OCI-LY1 (cell line): ENCODE data around the gene SLC24A3.

Experiments used
- EZH2 ChIP-seq: fragments of 200-600 bp; sonication (generic), shearing (Covaris generic); IDR thresholded peaks from 2 replicates; pipeline ENCODE4 v1.8.0; 2017; ENCODE audit warnings: borderline replicate concordance, mixed run types, mild to moderate bottlenecking, antibody characterized with exemption, low read length, moderate library complexity, mixed read lengths
- TF ChIP-seq, protein P1 (sequence below): fragments of 200-600 bp; sonication (generic), shearing (Covaris generic); IDR thresholded peaks from 2 replicates; pipeline ENCODE4 v1.5.1; 2017; ENCODE audit warnings: mild to moderate bottlenecking, antibody characterized with exemption, low read length, moderate library complexity, mixed read lengths

DNA sequence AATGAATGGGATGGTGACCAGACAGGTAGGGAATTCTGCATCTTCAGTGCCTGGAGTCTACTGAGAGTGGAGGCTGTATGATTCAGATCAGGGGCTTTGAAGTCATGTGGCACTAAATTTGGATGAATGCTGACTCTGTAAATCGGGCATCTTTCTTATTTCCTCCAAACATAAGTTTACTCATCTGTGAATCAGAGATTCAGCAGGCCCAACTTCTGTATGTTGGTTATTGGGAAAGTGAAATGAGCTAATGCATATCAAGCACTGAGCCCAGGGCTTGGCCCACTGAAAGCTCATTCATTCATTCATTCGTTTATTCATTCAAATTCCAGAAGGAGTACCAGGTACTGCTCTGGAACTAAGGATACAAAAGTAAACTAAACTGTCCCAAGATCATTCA is 353.3 kb downstream of the SLC24A3 start:
- no peak for TF ChIP-seq EZH2
- TF ChIP-seq, protein P1, sequence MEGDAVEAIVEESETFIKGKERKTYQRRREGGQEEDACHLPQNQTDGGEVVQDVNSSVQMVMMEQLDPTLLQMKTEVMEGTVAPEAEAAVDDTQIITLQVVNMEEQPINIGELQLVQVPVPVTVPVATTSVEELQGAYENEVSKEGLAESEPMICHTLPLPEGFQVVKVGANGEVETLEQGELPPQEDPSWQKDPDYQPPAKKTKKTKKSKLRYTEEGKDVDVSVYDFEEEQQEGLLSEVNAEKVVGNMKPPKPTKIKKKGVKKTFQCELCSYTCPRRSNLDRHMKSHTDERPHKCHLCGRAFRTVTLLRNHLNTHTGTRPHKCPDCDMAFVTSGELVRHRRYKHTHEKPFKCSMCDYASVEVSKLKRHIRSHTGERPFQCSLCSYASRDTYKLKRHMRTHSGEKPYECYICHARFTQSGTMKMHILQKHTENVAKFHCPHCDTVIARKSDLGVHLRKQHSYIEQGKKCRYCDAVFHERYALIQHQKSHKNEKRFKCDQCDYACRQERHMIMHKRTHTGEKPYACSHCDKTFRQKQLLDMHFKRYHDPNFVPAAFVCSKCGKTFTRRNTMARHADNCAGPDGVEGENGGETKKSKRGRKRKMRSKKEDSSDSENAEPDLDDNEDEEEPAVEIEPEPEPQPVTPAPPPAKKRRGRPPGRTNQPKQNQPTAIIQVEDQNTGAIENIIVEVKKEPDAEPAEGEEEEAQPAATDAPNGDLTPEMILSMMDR: no peak
